ENCODE data around the gene RUNX2.

The RUNX2 gene

GRCh38 chr6:45633272-45633908 lies 305.3 kb downstream of the RUNX2 start:
- no peak for DNase-seq

- no peak for DNase-seq
Measured at GRCh38 chr6:45634231-45634630, 306.1 kb downstream of the RUNX2 start.

GRCh38 chr6:45635284-45635867 lies 307.2 kb downstream of the RUNX2 start:
- DNase-seq, result no peak

GRCh38 chr6:45637056-45637455 lies 308.9 kb downstream of the RUNX2 start:
- DNase-seq, result no peak

GRCh38 chr6:45637611-45638257 lies 309.6 kb downstream of the RUNX2 start:
- no peak for DNase-seq

GRCh38 chr6:45640081-45640491 lies 312.0 kb downstream of the RUNX2 start:
- no peak for DNase-seq

- DNase-seq, result no peak
Measured at GRCh38 chr6:45640811-45641210, 312.7 kb downstream of the RUNX2 start.

- no peak for DNase-seq
Measured at GRCh38 chr6:45642331-45643125, 314.4 kb downstream of the RUNX2 start.

- no peak for DNase-seq
Measured at GRCh38 chr6:45643126-45643525, 315.0 kb downstream of the RUNX2 start.

- DNase-seq, result no peak
Measured at GRCh38 chr6:45644720-45645119, 316.6 kb downstream of the RUNX2 start.

- no peak for DNase-seq
Measured at GRCh38 chr6:45645302-45645701, 317.2 kb downstream of the RUNX2 start.

- no peak for DNase-seq
Measured at GRCh38 chr6:45647341-45648261, 319.5 kb downstream of the RUNX2 start.

- DNase-seq, result no peak
Measured at GRCh38 chr6:45648262-45648620, 320.1 kb downstream of the RUNX2 start.

- DNase-seq, result no peak
Measured at GRCh38 chr6:45650524-45651135, 322.5 kb downstream of the RUNX2 start.

GRCh38 chr6:45651301-45651700 lies 323.2 kb downstream of the RUNX2 start:
- no peak for DNase-seq

- no peak for DNase-seq
Measured at GRCh38 chr6:45652416-45652815, 324.3 kb downstream of the RUNX2 start.

GRCh38 chr6:45653117-45653883 lies 325.2 kb downstream of the RUNX2 start:
- DNase-seq, result no peak

GRCh38 chr6:45654673-45655072 lies 326.5 kb downstream of the RUNX2 start:
- DNase-seq, result no peak

- no peak for DNase-seq
Measured at GRCh38 chr6:45655745-45656476, 327.8 kb downstream of the RUNX2 start.

GRCh38 chr6:45657226-45657625 lies 329.1 kb downstream of the RUNX2 start:
- no peak for DNase-seq

GRCh38 chr6:45658400-45658799 lies 330.3 kb downstream of the RUNX2 start:
- DNase-seq, result no peak
